ENCODE measurements around the gene PACC1.

GRCh38 chr1:212375986-212376385 lies 38.7 kb downstream of the PACC1 start:
- TF ChIP-seq CTCF (IDR thresholded peaks at IDR 0.05) (no peak), POLR2A (IDR thresholded peaks at IDR 0.05) (no peak)
